ENCODE data around the gene TMEM108. TPM values are rescaled to one million over a fixed set of nuclear protein-coding genes. Genes with fewer than 3 reads are reported as not detected.

Gene TMEM108
- total RNA-seq, 1 donor from 2014 or later: 0.07 TPM

- Mint-ChIP-seq H3K9me3 (no peaks in the 10 kb centered on the region), H3K27ac (no peak overlapping the region), H3K4me3 (ENCODE audit: low read depth) (no peak overlapping the region), H3K36me3 (ENCODE audit: low read depth) (no peaks in the 10 kb centered on the region), H3K27me3 (ENCODE audit: low read depth) (no peaks in the 10 kb centered on the region), H3K4me1 (ENCODE audit: low read depth) (no peaks in the 10 kb centered on the region)
- no peak for DNase-seq (ENCODE audit: low spot score)
- intact Hi-C loops (cut with micrococcal nuclease): no loop called here
These were observed 27.2 kb downstream of the TMEM108 start for GRCh38 chr3:133065193-133065961.

- H3K27me3 Mint-ChIP-seq (ENCODE audit: low read depth): no peaks in the 10 kb centered on the region
- H3K36me3 Mint-ChIP-seq (ENCODE audit: low read depth): no peaks in the 10 kb centered on the region
- DNase-seq (ENCODE audit: low spot score): no peak
- H3K27ac Mint-ChIP-seq: no peak overlapping the region
- no peak overlapping the region for H3K4me3 Mint-ChIP-seq (ENCODE audit: low read depth)
- H3K9me3 Mint-ChIP-seq: no peaks in the 10 kb centered on the region
- intact Hi-C loops (cut with micrococcal nuclease): no loop called here
- H3K4me1 Mint-ChIP-seq (ENCODE audit: low read depth): no peaks in the 10 kb centered on the region
These were observed 27.8 kb downstream of the TMEM108 start for GRCh38 chr3:133066026-133066425.

- intact Hi-C loops (cut with micrococcal nuclease): no loop called here
- no peak overlapping the region for H3K4me3 Mint-ChIP-seq (ENCODE audit: low read depth)
- H3K9me3 Mint-ChIP-seq: no peaks in the 10 kb centered on the region
- DNase-seq (ENCODE audit: low spot score): no peak
- no peaks in the 10 kb centered on the region for H3K4me1 Mint-ChIP-seq (ENCODE audit: low read depth)
- H3K36me3 Mint-ChIP-seq (ENCODE audit: low read depth): no peaks in the 10 kb centered on the region
- no peak overlapping the region for H3K27ac Mint-ChIP-seq
- H3K27me3 Mint-ChIP-seq (ENCODE audit: low read depth): no peaks in the 10 kb centered on the region
These were observed 31.5 kb downstream of the TMEM108 start for GRCh38 chr3:133069556-133070286.

- intact Hi-C loops (cut with micrococcal nuclease): no loop called here
- no peak for DNase-seq (ENCODE audit: low spot score)
- no peaks in the 10 kb centered on the region for H3K9me3 Mint-ChIP-seq
- H3K4me3 Mint-ChIP-seq (ENCODE audit: low read depth): no peak overlapping the region
- H3K36me3 Mint-ChIP-seq (ENCODE audit: low read depth): no peaks in the 10 kb centered on the region
- no peaks in the 10 kb centered on the region for H3K4me1 Mint-ChIP-seq (ENCODE audit: low read depth)
- H3K27me3 Mint-ChIP-seq (ENCODE audit: low read depth): peaks cover 2% of the 10 kb centered on the region
- no peak overlapping the region for H3K27ac Mint-ChIP-seq
These were observed 36.8 kb downstream of the TMEM108 start for GRCh38 chr3:133074977-133075376.

GRCh38 chr3:133077688-133078087 is 39.5 kb downstream of the TMEM108 start:
- Mint-ChIP-seq H3K36me3 (ENCODE audit: low read depth) (no peaks in the 10 kb centered on the region), H3K4me3 (ENCODE audit: low read depth) (no peak overlapping the region), H3K4me1 (ENCODE audit: low read depth) (no peaks in the 10 kb centered on the region), H3K27ac (no peak overlapping the region), H3K27me3 (ENCODE audit: low read depth) (peaks cover 2% of the 10 kb centered on the region), H3K9me3 (no peaks in the 10 kb centered on the region)
- no peak for DNase-seq (ENCODE audit: low spot score)
- intact Hi-C loops (cut with micrococcal nuclease): no loop called here

GRCh38 chr3:133079621-133080020 is 41.4 kb downstream of the TMEM108 start:
- no peaks in the 10 kb centered on the region for H3K36me3 Mint-ChIP-seq (ENCODE audit: low read depth)
- H3K9me3 Mint-ChIP-seq: no peaks in the 10 kb centered on the region
- no peak for DNase-seq (ENCODE audit: low spot score)
- peaks cover 2% of the 10 kb centered on the region for H3K27me3 Mint-ChIP-seq (ENCODE audit: low read depth)
- no peak overlapping the region for H3K27ac Mint-ChIP-seq
- no peaks in the 10 kb centered on the region for H3K4me1 Mint-ChIP-seq (ENCODE audit: low read depth)
- intact Hi-C loops (cut with micrococcal nuclease): no loop called here
- H3K4me3 Mint-ChIP-seq (ENCODE audit: low read depth): no peak overlapping the region

- no peaks in the 10 kb centered on the region for H3K27me3 Mint-ChIP-seq (ENCODE audit: low read depth)
- DNase-seq (ENCODE audit: low spot score): no peak
- H3K36me3 Mint-ChIP-seq (ENCODE audit: low read depth): no peaks in the 10 kb centered on the region
- H3K4me3 Mint-ChIP-seq (ENCODE audit: low read depth): no peak overlapping the region
- H3K9me3 Mint-ChIP-seq: no peaks in the 10 kb centered on the region
- H3K4me1 Mint-ChIP-seq (ENCODE audit: low read depth): no peaks in the 10 kb centered on the region
- intact Hi-C loops (cut with micrococcal nuclease): no loop called here
- no peak overlapping the region for H3K27ac Mint-ChIP-seq
These were observed 42.8 kb downstream of the TMEM108 start for GRCh38 chr3:133081016-133081415.

GRCh38 chr3:133083395-133083794 is 45.2 kb downstream of the TMEM108 start:
- no peak overlapping the region for H3K4me3 Mint-ChIP-seq (ENCODE audit: low read depth)
- H3K27me3 Mint-ChIP-seq (ENCODE audit: low read depth): no peaks in the 10 kb centered on the region
- H3K27ac Mint-ChIP-seq: no peak overlapping the region
- DNase-seq (ENCODE audit: low spot score): no peak
- intact Hi-C loops (cut with micrococcal nuclease): no loop called here
- no peaks in the 10 kb centered on the region for H3K4me1 Mint-ChIP-seq (ENCODE audit: low read depth)
- no peaks in the 10 kb centered on the region for H3K36me3 Mint-ChIP-seq (ENCODE audit: low read depth)
- H3K9me3 Mint-ChIP-seq: no peaks in the 10 kb centered on the region

GRCh38 chr3:133089906-133090485 is 51.8 kb downstream of the TMEM108 start:
- Mint-ChIP-seq H3K4me1 (ENCODE audit: low read depth) (no peaks in the 10 kb centered on the region), H3K4me3 (ENCODE audit: low read depth) (no peak overlapping the region), H3K36me3 (ENCODE audit: low read depth) (no peaks in the 10 kb centered on the region), H3K27ac (no peak overlapping the region), H3K9me3 (no peaks in the 10 kb centered on the region), H3K27me3 (ENCODE audit: low read depth) (peaks cover 2% of the 10 kb centered on the region)
- no peak for DNase-seq (ENCODE audit: low spot score)
- intact Hi-C loops (cut with micrococcal nuclease): no loop called here

- Mint-ChIP-seq H3K9me3 (no peaks in the 10 kb centered on the region), H3K4me3 (ENCODE audit: low read depth) (no peak overlapping the region), H3K36me3 (ENCODE audit: low read depth) (no peaks in the 10 kb centered on the region), H3K27ac (no peak overlapping the region), H3K27me3 (ENCODE audit: low read depth) (peaks cover 2% of the 10 kb centered on the region), H3K4me1 (ENCODE audit: low read depth) (no peaks in the 10 kb centered on the region)
- DNase-seq (ENCODE audit: low spot score): no peak
- intact Hi-C loops (cut with micrococcal nuclease): no loop called here
These were observed 54.5 kb downstream of the TMEM108 start for GRCh38 chr3:133092681-133093080.

- H3K4me1 Mint-ChIP-seq (ENCODE audit: low read depth): no peaks in the 10 kb centered on the region
- no peak overlapping the region for H3K4me3 Mint-ChIP-seq (ENCODE audit: low read depth)
- no peak for DNase-seq (ENCODE audit: low spot score)
- peaks cover 2% of the 10 kb centered on the region for H3K27me3 Mint-ChIP-seq (ENCODE audit: low read depth)
- no peak overlapping the region for H3K27ac Mint-ChIP-seq
- H3K9me3 Mint-ChIP-seq: no peaks in the 10 kb centered on the region
- no peaks in the 10 kb centered on the region for H3K36me3 Mint-ChIP-seq (ENCODE audit: low read depth)
- intact Hi-C loops (cut with micrococcal nuclease): no loop called here
These were observed 55.2 kb downstream of the TMEM108 start for GRCh38 chr3:133093366-133093765.

- no peaks in the 10 kb centered on the region for H3K4me1 Mint-ChIP-seq (ENCODE audit: low read depth)
- no peaks in the 10 kb centered on the region for H3K27me3 Mint-ChIP-seq (ENCODE audit: low read depth)
- H3K4me3 Mint-ChIP-seq (ENCODE audit: low read depth): no peak overlapping the region
- no peak for DNase-seq (ENCODE audit: low spot score)
- no peaks in the 10 kb centered on the region for H3K9me3 Mint-ChIP-seq
- intact Hi-C loops (cut with micrococcal nuclease): no loop called here
- H3K36me3 Mint-ChIP-seq (ENCODE audit: low read depth): no peaks in the 10 kb centered on the region
- H3K27ac Mint-ChIP-seq: no peak overlapping the region
These were observed 58.9 kb downstream of the TMEM108 start for GRCh38 chr3:133096900-133097613.

GRCh38 chr3:133103706-133104105 is 65.5 kb downstream of the TMEM108 start:
- H3K27ac Mint-ChIP-seq: no peak overlapping the region
- intact Hi-C loops (cut with micrococcal nuclease): no loop called here
- H3K27me3 Mint-ChIP-seq (ENCODE audit: low read depth): no peaks in the 10 kb centered on the region

More at GRCh38 chr3:133103706-133104105, 65.5 kb downstream of the TMEM108 start:
- DNase-seq (ENCODE audit: low spot score): no peak
- no peaks in the 10 kb centered on the region for H3K36me3 Mint-ChIP-seq (ENCODE audit: low read depth)
- no peaks in the 10 kb centered on the region for H3K9me3 Mint-ChIP-seq
- H3K4me1 Mint-ChIP-seq (ENCODE audit: low read depth): no peaks in the 10 kb centered on the region
- H3K4me3 Mint-ChIP-seq (ENCODE audit: low read depth): no peak overlapping the region
